GM21390 (cell line): ENCODE measurements around the gene ENG.

Source experiments
- ATAC-seq: cut with Tn5 transposase; IDR thresholded peaks from one replicate; pipeline ENCODE4 v1.9.1; 2021; ENCODE audit not compliant: unreplicated experiment

The ENG gene

DNA sequence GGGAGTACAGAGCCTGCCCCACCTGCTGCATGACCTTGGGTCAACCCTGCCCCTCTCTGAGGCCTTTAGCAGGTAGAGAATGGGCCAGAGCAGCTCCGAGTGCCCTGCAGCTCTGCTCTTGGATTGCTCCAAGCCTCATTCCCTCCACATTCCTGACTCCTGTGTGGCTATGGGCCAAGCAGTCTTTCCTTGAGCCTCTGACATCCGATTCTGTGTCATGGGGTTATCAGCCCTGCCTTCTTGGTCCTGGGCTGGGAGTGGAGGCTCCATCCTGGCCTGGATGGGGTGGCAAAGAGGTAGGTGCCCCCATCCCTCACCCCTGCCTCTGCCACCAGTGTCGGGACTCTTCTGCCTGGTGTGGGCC lies 38.1 kb downstream of the ENG start:
- no peak for ATAC-seq

GRCh38 chr9:127815512-127816361 lies 38.7 kb downstream of the ENG start:
- ATAC-seq = no peak

DNA sequence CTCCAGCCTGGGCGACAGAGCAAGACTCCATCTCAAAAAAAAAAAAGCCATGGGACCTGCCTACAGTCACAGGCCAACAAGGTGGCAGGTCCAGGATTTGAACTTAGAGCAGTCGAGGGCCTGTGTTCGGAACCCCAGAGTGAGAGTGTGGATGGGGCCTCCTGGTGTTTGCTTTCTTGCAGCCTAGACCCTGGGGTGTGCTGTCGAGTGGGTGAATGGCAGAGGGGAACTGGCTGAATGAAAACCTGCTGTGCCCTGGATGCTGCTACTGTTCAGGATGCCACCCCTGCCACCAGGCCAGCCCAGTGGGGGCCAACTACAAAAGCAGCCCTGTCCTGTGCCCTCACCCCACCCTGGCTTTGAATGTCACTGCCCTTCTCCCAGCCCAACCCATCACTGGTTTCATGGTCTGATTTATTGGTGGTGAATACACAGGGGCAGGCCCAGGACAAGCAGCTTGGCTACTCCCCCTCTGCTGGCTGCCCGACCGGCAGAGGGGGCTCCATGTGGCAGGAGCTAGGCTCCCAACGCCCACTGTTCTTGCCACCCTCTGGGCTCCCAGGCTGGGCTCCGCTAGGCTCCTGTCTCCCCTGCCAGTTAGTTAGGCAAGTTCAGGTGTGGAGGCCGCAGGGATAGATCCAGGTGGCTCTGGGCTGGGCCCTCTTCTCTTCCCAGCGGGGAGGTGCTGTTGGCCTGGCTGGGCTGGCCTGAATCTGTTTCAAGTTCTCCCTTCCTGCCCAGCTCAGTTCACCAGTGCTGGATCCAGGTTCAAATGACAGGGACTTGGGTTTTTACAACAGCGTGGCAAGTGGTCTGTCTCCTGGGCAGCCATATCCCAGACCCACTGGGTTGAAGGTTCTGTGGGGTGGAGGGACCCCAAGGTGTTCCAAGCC lies 39.6 kb downstream of the ENG start:
- ATAC-seq = no peak

- ATAC-seq = no peak
These were observed 40.7 kb downstream of the ENG start for GRCh38 chr9:127813686-127814226.

GRCh38 chr9:127812936-127813675 lies 41.4 kb downstream of the ENG start:
- ATAC-seq = no peak

GRCh38 chr9:127812011-127812410 lies 42.4 kb downstream of the ENG start:
- ATAC-seq = no peak

DNA sequence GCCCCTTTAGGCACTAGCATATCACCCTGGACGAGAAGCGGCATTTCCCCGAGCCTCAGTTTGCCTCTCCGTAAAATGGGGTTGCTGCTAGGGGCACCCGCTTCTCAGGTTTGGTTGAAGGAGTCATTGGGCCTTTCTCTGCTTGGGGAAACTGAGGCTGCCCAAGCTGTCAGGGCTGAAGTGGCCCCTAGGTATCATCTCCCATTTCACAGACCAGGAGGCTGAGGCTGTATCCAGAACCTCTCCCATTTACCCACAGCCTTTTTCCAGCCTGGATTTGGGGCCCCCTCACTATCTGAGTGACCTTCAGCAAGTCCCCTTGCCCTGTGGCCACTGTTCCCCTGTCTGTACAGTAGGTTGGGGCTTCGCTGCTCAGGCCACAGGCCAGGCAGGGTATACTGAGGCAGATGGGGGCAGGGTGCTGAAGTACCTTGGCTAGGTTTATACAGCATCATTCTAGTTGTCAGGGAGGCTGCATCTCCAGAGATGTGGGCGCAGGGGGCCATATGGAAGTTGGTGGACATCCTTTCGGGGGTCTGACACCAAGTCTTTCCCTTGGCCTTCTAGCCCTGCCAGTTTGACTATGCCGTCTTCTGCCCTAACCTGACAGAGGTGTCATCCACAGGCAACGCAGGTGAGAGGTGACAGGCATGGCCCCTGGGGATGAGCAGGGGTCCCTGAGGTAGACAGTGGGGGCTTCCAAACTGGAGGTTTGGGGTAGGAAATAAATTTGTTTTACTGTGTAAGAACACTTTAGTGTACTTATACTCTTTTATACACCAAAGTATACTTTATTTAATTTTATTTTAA lies 43.9 kb downstream of the ENG start:
- ATAC-seq = no peak

- ATAC-seq = no peak
These were observed 44.7 kb downstream of the ENG start for GRCh38 chr9:127809540-127810377.

DNA sequence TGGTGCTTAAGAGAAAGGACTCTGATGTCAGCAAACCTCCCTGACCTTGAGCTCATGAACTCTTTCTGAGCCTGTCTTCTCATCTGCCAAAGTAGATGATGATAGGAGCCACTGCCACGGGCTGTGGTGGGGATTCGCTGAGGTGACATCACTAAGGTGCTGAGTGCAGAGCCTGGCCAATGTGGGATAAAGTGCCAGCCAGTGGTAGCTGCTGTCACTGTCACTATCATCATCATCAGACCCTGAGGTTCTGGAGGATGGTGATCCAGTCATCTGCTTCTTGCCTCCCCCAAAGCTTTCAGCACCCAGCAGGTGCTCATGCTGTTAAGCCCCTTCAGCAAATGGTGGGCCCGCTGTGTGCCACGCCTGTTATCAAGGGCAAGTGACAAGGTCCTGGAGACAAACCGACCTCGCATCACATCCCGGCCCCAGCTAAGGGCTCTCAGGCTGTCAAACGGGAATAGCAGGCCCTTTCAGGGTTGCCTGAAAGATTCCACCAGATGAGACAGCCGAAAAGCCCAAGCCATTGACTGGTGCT lies 45.4 kb downstream of the ENG start:
- no peak for ATAC-seq

- no peak for ATAC-seq
These were observed 46.0 kb downstream of the ENG start for GRCh38 chr9:127808347-127809001.

- ATAC-seq = no peak
These were observed 47.6 kb downstream of the ENG start for GRCh38 chr9:127806871-127807270.

- no peak for ATAC-seq
These were observed 48.8 kb downstream of the ENG start for GRCh38 chr9:127805620-127806019.

DNA sequence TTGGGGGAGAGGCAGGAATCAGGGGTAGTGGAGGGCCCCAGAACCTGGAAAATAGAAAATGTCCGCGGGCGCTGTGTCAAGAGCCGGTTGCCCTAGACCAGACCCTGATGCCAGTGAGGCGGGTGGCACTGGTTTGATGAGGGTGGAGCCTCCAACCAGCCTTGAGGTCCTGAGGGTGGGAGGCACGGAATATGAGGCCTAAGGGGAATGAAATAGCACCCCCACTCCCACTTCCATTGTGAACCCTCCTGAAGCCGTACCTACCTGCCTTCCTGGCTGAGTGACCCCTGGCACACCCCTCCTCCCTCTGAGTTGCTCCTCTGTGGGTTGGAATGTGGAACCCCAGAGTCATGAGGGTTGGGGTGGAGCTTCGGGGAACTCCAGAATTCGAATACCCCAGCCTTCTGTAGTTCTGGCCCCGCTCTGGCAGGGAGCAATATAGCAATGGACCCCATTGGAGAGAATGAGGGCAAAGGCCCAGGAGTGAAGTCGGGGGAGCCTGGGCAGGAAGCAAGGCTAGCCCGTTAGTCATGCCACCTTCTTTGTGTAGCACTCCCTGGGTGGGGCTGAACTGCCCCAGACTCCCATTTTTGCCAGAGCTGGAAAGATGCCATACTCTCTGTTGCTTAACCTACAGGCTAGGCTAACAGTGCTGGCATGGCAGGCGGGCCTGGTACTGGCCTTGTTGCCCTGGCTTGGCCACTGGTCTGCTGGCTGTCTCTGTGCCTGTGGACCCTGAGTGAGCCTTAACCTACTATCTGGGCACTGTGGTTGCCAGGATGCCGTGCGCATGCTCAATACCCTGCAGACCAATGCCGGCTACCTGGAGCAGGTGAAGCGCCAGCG lies 50.7 kb downstream of the ENG start:
- ATAC-seq = no peak

- peak; percentile 75 for ATAC-seq
These were observed 51.6 kb downstream of the ENG start, which contains the start of gene FPGS for GRCh38 chr9:127802576-127803443. Gene FPGS, plus strand, starts transcription at chr9:127802882. Its CDS starts 43 bp downstream, at chr9:127802925.

DNA sequence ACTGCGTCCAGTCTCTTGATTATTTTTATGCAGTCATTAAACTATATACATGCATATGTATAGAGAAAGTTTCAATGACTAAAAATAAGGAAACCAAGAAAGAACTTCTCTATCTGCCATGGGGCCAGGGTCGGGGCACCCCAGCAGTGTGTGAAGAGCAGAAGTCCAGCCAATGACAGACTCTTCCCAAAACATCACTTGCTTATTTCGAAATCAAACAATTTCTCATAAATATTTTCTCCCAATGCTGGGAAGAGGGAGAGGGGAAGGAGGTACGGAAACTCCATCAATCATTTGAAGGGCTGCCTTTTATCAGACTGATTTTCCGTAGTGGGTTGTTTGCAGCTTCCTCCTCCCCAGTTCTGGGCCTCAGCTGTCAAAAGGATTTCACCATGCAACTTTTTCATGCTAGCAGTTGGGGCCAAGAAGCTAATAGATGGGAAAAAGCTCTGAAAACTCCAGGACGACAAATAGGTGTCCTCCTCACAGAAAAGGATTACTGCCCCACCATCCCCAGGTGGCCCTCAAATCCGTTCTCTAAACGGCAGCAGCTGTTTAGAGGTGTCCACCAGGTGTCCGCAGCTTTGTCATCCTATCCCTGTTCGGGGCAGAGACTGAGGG lies 52.4 kb downstream of the ENG start:
- peak; percentile 15 for ATAC-seq

- no peak for ATAC-seq
These were observed 57.5 kb downstream of the ENG start for GRCh38 chr9:127796852-127797370.
